ENCODE results near the gene RARS1.

DNA sequence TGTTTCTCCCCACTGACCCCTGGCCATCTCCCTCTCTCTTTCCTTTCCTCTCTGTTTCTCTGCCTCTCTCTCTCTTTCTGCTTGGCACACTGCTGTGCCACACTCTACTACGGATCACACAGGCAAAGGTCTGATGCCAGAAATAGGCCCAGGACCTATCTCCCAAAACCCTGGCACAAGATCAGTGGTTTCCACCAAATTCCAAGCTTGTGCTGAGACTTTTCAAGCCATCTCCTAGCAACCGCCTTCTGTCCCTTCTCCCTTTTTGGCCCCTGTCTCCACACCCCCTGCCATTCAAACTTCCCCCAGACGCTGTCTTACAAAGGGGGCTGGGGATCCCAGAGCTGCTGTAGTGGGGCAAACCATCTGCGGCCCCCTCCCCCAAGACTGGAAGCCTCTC lies 38.5 kb upstream of the RARS1 start:
- TF ChIP-seq CTCF (IDR thresholded peaks at IDR 0.05; ENCODE audit: low read depth, low read length) = no peak
- TF ChIP-seq EZH2phosphoT487 (IDR thresholded peaks at IDR 0.05; ENCODE audit: low read depth) = no peak

Data from OCI-LY3 (cell line).